ENCODE results near the gene P2RY2. TPM values are rescaled to one million over a fixed set of nuclear protein-coding genes. Genes with fewer than 3 reads are reported as not detected.

P2RY2 gene
- total RNA-seq, 3 donors from 2014 or later: 7.6 to 20.6 (median 14.5) TPM

- TF ChIP-seq CTCF (IDR thresholded peaks at IDR 0.05): no peak
- no peaks in the 10 kb centered on the region for H3K9me3 ChIP-seq
- DNase-seq (peak; percentile 58 to 68 (median 67)), ATAC-seq (peak; percentile 64)
- H3K4me3 ChIP-seq: no peak overlapping the region
- intact Hi-C loops (cut with DNase I, micrococcal nuclease): no loop called here
- no peaks in the 10 kb centered on the region for H3K36me3 ChIP-seq (ENCODE audit: low read depth)
- H3K4me1 ChIP-seq (ENCODE audit: low read depth): peaks cover 8% of the 10 kb centered on the region
Measured at GRCh38 chr11:73173755-73174494, 44.2 kb upstream of the P2RY2 start.

GRCh38 chr11:73174495-73174791 lies 43.6 kb upstream of the P2RY2 start:
- Histone ChIP-seq H3K36me3 (ENCODE audit: low read depth) (no peaks in the 10 kb centered on the region), H3K9me3 (no peaks in the 10 kb centered on the region), H3K4me3 (no peak overlapping the region), H3K4me1 (ENCODE audit: low read depth) (peaks cover 8% of the 10 kb centered on the region)
- DNase-seq: no peak
- TF ChIP-seq CTCF (IDR thresholded peaks at IDR 0.05): no peak
- intact Hi-C loops (cut with DNase I, micrococcal nuclease): no loop called here
- no peak for ATAC-seq

GRCh38 chr11:73175551-73176144 lies 42.4 kb upstream of the P2RY2 start:
- DNase-seq: no peak
- peak; percentile 56 for ATAC-seq
- H3K36me3 ChIP-seq (ENCODE audit: low read depth): no peaks in the 10 kb centered on the region
- H3K4me3 ChIP-seq: no peak overlapping the region
- no peak for TF ChIP-seq CTCF (IDR thresholded peaks at IDR 0.05)
- no peaks in the 10 kb centered on the region for H3K9me3 ChIP-seq
- peaks cover 8% of the 10 kb centered on the region for H3K4me1 ChIP-seq (ENCODE audit: low read depth)
- intact Hi-C loops (cut with DNase I, micrococcal nuclease): no loop called here

- Histone ChIP-seq H3K4me1 (ENCODE audit: low read depth) (peaks cover 8% of the 10 kb centered on the region), H3K36me3 (ENCODE audit: low read depth) (no peaks in the 10 kb centered on the region), H3K9me3 (no peaks in the 10 kb centered on the region), H3K4me3 (no peak overlapping the region)
- peak in 1 of 3 donors; percentile 12 for DNase-seq
- ATAC-seq: no peak
- intact Hi-C loops (cut with DNase I, micrococcal nuclease): no loop called here
- TF ChIP-seq CTCF (IDR thresholded peaks at IDR 0.05): no peak
Measured at GRCh38 chr11:73176145-73176873, 41.8 kb upstream of the P2RY2 start.

- Histone ChIP-seq H3K4me3 (no peak overlapping the region), H3K4me1 (ENCODE audit: low read depth) (peaks cover 8% of the 10 kb centered on the region), H3K36me3 (ENCODE audit: low read depth) (no peaks in the 10 kb centered on the region), H3K9me3 (no peaks in the 10 kb centered on the region)
- TF ChIP-seq CTCF (IDR thresholded peaks at IDR 0.05): no peak
- intact Hi-C loops (cut with DNase I, micrococcal nuclease): no loop called here
- DNase-seq (no peak), ATAC-seq (no peak)
Measured at GRCh38 chr11:73176874-73177155, 41.3 kb upstream of the P2RY2 start.

Measured in mucosa of descending colon (tissue), 3 donors.